DMS 273 (cell line): ENCODE data around the gene KLF11.

Source experiments
- DNase-seq: peaks from one replicate; lab custom pipeline; 2025; ENCODE audit not compliant: unreplicated experiment; lab: John Stamatoyannopoulos, UW

KLF11 gene

DNA sequence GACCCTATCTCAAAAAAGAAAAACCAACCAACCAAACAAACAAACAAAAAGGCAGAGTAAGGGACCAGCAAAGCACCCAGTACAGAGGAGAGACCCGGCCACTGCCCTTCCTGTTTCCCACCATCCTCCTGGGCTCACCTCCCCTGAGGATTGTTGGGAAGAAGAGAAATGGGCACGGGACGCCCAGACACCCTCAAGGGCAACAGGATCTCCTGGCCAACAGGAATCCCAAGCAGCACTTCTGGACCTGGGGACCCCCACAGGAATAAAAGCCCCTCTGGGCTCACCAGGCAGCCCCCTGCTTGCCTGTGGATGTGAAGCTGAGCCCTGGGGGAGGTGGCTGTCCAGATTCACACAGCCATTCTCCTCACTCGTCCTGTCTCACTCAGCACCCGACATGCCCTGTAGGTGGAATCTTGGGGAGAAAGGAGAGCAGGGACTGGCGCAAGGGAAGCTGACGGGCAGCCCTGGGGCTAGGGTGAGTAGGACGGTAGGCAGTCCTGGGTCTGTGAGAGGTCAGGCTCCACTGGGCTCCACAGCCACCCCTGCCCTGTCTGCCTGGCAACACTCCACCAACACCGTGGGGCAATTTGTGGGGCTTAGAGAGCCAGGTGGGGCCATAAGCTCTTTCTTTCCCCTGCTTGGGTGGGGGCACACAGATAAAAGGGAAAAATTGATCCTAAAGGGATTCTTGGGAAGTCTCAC is 18.0 kb downstream of the KLF11 start:
- DNase-seq = no peak

DNA sequence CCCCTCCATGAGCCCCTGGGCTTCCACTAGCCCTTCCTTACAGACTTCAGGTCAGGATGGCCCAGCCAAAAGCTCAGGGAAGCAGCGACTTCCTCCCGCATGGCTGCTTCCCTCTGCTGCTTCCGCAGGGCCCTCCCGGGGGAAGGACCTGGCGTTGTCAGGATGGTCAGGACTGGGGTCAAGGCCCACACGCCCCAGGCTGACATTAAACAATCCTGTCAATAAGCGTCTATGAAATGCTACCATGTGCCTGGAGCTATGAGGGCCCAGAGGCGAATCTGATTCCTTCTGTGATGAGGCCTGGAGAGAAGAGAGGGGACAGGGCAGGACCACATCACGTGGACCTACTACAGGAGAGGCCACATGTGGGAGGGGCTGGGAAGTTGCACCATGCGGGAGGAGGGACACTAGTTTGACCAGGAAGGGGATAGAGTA is 19.6 kb downstream of the KLF11 start:
- no peak for DNase-seq

DNA sequence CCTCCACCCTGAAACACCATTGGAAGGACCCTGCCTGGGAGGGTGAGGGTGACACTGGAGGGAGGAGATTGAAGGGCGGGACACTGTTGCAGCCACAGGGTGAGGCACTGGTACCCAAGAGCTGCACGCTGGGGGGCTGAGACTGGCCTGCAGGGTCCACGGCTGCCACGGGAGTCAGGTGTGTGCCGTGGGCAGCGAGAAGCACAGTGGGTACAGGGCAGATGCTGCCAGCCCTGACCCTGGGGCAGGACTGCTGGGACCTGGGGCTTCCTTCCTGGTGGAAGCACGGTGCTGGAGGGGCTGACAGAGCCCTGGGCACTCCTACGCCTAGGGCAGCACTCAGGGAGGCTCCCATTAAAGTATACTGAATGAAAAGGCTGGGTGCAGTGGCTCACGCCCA is 20.2 kb downstream of the KLF11 start:
- no peak for DNase-seq

DNA sequence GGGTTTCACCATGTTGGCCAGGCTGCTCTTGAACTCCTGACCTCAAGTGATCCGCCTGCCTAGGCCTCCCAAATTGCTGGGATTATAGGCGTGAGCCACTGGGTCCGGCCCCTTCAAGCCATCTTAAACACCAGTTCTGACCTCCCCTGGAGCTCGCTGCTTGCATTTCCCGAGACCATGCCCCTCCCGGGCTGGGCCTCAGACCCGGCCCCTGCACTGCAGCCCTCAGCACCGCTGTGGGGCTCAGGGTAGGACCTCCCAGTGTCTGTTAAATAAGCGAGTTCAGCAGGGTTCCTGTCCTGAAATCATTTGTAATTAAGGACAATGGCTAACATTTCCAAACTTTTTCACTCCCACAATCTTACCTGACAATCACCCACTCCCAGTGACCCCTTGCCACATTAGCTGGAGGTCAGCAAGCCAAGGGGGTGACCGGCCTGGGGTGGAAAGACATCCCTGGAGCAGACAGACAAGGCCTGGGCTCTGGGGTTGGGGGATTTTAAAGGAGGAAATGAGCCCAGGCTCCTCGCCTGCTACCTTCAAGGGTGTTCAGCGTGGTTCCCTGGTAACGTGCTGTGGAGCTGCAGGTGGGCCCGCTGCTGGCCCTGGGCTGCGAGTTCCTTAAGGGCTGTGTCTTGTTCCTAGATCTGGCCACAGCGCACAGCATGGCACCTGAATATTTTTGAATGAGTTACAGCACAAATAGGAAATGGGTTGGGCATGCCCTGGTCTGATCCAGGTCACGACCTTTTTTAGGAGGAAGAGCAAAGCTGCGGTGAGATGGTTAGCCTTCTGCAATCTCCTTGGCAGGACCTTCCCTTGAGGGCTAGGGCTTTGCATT is 21.8 kb downstream of the KLF11 start:
- no peak for DNase-seq

DNA sequence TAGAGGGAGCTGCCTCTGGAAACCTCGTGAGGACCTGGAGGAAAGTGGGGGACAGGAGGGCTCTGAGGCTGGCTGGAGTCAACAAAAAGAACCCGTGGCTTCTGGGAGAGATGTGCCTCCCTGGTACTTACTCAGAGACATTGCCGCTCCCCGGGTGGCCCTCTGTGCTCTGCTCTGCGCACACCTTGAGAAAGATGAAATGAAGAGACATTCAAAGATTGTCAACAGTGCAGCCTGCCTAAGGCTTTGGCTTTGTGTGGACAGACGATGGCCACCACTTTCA is 22.4 kb downstream of the KLF11 start:
- no peak for DNase-seq

DNA sequence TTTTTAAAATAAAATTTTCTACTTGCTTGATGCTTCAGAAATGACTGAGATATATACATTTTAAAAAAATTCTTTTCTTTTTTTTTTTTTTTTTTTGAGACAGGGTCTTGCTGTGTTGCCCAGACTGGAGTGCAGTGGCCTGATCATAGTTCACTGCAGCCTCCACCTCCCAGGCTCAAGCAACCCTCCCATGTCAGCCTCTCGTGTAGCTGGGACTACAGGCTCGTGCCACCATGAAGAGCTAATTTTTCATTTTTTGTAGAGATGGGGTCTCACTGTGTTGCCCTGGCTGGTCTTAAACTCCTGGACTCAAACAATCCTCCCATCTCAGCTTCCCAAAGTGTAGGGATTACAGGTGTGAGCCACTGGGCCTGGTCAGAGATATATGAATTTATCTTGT is 24.0 kb downstream of the KLF11 start:
- no peak for DNase-seq

DNA sequence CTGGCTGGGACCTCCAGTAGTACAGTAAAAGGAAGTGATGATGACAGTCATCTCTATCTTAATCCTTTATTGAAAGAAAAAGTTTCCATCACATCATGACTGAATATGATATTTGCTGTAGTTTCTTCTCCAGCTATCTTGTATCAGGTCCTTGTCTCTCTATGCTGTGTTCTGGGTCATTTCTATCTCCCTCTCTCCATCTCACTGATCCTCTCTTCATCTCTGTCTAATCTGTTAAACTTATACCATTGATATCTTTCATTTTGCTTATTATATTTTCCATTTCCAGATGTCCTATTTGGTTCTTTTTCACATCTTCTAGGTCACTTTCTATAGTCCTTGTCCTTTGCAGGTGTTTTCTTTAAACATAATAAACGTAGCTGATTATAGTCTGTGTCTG is 24.5 kb downstream of the KLF11 start:
- no peak for DNase-seq

DNA sequence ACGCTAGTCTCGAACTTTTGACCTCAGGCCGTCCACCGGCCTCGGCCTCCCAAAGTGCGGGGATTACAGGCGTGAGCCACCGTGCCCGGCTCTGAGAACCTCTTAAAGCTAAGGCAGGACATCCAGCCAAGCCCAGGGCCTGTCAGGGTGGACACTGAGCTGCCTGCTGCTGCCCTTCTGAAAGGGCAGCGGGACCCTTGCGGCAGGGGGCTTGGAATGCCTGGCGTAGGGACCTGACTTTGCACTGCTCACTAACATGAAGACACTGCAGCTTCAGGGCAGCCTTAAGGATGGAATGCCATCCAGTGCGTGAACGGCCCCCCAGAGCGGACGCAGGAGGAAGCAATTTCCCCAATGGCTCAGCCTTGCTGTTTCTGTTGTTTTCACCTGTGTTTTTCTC is 27.8 kb downstream of the KLF11 start:
- no peak for DNase-seq

DNA sequence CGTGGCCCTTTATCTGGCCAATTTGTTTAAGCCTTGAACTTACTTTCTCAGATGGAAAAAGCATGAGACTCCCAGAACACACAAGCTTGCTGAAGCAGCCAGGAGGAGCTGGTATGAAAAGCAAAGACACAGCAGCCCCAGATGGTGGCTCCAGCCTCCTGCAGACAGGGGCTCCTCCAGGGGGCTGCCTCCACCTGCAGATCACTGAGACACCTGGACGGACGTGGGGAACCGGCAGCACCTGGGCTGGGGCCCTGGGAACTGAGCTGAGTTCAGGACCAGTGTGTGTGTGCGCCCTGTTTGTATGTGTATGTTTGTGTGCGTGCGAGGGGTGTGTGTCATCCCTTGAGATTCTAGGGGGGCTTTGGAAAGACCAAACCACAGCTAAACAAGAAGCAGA is 28.2 kb downstream of the KLF11 start:
- DNase-seq = no peak

DNA sequence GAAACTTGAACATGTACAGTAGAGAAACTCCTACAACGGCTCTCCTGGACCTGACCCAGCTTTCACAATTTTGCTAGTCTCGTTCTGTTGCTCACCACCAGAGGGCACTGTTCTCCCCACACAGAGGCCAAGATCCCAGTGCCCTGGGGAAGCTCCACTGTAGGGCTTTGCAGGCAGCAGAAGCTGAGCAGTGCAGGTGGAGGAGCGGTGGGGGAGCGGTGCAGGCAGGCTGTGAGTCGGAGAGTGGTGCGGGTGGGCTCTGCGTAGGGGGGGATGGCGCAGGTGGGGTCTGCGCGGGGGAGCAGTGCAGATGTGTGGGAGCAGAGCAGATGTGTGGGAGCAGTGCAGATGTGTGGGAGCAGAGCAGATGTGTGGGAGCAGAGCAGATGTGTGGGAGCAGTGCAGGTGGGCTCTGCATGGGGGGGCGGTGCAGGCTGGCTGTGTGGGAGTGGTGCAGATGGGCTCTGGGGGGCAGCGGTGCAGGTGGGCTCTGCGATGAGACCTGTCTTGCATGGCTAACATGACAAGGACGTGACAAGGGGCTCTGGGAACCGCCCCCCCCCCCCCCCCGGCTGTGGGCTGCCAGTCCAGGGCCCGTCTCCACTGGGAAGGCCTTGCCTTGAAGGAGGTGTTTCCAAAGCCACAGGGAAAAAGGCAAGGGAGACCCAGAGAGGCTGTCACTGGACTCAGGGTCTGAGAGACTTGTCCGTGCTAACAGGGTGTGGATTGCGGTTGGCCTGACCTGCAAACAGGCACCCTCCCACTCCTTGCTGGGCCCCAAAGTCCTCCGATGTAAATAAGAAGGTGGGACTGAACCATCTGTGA is 29.5 kb downstream of the KLF11 start:
- peak; percentile 94 for DNase-seq

DNA sequence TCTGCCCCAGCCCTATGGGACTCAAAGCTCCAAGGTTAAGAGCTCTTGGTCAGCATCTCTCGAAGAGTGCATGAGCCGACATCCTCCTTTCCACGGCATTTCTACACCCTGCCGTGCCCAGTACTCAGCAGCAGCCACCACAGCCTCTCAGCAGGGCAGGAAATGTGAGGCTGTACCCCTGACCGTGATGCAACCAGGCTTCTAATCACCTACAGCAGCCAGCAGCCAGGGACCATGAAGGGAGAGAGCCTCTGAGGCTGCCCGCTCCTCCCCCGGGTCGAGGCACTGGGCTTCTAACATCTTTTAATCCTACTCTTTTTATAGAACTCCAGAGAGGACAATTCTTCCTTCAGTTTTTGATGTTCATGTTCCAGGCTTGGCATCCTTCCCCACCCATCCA is 30.4 kb downstream of the KLF11 start:
- no peak for DNase-seq

DNA sequence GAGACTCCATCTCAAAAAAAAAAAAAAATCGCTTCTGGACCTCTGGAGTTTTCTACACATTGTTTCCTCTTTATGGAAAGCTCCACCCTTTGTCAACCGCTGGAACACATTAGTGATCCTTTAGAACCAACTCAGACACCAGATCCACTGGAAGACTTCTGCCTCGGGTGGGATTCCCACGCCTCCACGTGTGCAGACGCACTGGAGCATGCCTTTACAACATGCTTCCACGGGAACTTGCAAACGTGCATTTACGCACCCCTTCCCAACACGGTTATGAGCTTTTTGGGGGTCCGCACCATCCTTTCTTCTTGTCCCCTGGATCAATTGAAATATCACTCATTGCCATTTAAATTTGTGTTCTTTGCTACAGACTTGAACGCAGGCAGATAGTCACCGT is 31.8 kb downstream of the KLF11 start:
- no peak for DNase-seq

DNA sequence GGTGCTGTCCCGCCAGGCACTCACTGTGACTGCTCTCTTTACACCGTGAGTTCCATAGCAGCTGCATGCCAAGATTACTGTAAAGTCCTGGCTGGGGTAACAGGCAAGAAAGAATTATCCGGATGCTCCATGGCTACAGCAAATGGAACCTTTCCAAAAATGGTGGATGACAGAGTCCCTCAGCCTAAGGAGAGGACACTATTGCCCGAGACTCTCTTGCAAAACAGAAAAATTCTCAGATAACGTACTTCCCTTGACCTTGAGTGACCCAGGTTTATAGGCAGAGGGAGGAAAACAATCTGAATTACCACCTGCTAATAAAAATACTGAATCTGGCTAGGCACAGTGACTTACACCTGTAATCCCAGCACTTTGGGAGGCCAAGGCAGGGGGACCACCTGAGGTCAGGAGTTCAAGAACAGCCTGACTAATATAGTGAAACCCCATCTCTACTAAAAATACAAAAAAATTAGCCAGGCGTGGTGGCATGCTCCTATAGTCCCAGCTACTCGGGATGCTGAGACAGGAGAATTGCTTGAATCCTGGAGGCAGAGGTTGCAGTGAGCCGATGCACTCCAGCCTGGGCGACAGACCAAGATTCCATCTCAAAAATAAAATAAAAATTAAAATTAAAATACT is 32.3 kb downstream of the KLF11 start:
- no peak for DNase-seq

DNA sequence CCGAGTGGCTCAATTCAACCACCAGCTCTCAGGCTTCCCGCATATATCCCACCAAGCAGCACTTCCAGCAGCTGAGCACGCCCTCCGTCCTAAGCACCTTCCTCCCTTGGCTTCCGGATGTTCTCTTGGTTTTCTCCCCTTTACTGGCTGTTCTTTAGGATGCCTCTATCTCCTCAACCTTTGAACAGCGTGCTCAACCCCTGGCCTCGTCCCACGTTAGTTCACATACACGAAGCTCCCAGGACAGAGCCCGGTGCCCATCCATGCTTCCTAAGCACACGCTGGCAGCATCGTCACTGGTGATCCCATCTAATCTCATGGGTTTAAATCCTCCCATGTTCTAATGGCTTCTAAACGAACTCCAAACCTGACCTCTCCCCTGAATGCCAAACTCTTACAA is 33.2 kb downstream of the KLF11 start:
- no peak for DNase-seq

DNA sequence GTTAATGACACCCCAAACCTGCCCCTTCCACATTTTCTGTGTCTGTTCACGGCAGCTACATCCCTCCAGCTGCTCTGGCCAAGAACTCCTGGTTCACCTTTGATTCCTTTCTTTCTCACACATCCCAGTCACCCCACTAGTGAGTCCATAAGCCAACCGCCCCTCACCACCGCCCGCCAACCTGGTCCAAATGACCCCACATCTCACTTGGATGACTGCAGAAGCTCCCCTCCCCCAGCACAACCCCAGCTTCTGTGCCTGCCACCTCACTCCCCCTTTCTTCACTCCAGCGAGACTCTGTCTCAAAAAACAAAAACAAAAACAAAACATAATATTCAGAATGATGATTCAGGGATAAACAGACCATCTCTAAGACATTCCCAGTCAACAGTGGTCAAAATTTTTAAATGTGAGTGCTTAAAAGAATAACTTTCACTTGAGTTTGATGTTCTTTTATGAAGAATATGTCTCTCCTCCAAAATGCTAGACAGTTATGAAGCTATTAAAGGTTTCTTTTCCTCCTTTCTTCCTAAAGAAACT is 33.7 kb downstream of the KLF11 start:
- DNase-seq = no peak

DNA sequence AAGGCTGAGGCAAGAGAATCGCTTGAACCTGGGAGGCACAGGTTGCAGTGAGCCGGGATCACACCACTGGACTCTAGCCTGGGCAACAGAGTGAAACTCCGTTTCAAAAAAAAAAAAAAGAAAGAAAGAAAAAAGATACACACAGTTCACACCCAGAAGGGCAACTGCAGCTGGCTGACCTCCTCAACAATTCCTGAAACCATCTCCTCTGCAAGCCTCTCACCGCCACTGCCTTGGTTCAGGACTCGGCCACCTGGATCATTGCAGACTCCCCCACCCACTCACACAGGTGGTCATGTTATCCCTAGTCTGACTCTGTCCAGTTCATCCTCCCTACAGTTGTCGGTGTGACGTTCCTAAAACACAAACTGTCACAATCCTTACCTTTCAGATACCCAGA is 34.7 kb downstream of the KLF11 start:
- DNase-seq = no peak

DNA sequence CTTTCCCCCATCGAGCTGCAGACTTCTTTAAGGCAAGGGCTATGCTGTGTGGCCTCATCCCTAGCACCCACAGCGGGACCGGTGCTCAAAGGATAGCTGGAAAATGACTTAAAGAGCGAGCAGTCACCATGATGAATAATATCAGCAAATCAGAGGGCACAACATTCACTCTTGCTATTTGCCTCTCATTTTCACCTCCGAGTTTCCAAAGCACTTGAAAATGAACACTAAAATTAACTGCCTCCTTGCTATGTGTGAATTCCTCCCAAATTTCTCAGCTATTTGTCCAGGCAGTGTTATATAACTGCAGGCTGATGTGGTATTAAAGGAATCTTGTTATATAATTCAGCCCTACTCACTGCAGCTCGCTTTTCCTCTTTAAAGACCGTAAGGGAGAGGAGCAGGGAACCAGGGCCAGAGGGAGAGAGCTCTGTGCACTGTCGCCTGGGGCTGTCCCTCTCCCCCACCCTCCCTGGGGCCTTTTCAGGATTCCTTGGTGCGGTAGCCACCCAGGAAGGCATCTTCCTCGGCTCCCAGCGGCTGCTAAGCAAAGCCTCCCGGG is 35.4 kb downstream of the KLF11 start:
- DNase-seq = no peak

DNA sequence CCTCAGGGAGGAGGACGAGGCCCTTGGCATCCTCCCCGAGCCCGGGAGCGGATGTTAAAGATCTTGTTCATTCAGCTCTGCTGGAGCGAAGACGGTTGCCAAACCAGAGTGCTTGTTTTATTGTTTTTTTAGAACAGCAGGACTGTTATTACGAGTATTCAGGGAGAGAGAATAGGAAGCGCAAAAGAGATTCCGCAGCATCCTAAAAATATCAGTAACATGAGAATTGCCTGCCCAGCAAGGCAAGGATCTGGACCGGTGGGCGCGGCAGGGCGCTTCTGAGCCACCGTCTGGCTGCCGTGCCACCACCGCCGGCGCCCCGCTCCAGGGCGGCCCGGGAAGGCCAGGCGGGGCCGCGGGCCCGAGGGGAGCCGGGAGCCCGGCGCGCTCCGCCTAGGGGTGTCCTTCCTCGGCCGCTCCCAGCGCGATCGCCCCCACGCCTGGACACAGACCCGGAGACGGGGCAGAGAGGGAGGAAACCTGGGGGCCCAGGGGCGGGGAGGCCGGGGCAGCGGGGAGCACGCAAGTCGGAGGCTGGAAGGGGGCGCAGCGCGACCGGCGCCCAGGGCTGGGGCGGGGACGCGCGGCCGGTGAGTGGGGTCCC is 36.0 kb downstream of the KLF11 start:
- peak; percentile 75 for DNase-seq

DNA sequence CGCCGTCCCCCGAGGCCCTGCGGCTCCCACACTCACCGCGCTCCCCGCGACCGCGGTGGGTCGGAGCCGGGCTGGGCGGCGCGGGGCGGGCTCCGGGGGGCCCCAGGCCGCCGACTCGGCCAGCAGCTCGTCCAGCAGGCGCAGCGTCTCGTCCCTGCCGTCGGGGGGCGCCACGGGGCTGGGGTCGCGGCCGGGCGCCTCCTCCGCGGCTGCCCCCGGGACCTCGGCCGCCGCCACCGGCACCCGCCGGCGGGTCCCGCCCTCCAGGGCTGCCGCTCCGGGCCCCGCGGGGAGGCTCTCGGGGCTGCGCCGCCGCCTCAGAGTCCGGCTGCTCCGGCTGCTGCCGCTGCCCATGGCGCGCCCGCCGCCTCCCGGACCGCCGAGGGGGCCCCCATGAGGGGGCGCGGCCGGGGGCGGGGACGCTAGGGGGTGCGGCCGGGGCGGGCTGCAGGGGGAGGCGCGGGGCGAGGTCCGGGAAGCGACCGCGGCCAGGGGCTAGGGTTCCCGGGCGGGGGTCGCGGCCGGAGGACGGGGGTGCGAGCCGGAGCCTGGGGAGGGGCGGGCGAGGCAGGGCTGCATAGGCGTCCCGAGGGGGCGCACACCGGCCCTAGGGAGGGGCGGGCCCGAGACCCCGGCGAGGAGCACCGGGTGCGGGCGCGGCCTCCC is 36.7 kb downstream of the KLF11 start, which contains the start of gene CYS1:
TSS of gene CYS1 (minus strand) at position 542 of the 666 bp plus-strand sequence. CDS start at position 354, 188 bp downstream.
- DNase-seq = peak; percentile 54
